H9 (cell line): ENCODE measurements around the gene CAB39L. TPM values are rescaled to one million over a fixed set of nuclear protein-coding genes. Genes with fewer than 3 reads are reported as not detected.

Experiments used
- DNase-seq: peaks from one replicate; pipeline ENCODE4 v3.0.0-alpha.2; 2017
- H2AFZ ChIP-seq: one replicate; pipeline ENCODE4 v1.6.1; 2013; ENCODE audit warnings: mild to moderate bottlenecking, low read length, control low read depth, moderate library complexity
- H2AK5ac ChIP-seq: 2 replicates; pipeline ENCODE4 v1.6.1; 2013; ENCODE audit warnings: low read length, control low read depth, mixed read lengths; ENCODE audit not compliant: insufficient read length
- H2BK120ac ChIP-seq: one replicate; pipeline ENCODE4 v1.6.1; 2013; ENCODE audit warnings: low read depth, mild to moderate bottlenecking, low read length, control low read depth, inconsistent platforms; ENCODE audit not compliant: poor library complexity, severe bottlenecking
- H2BK12ac ChIP-seq: 2 replicates; pipeline ENCODE4 v1.6.1; 2013; ENCODE audit warnings: low read length, control low read depth, mixed read lengths, low read depth; ENCODE audit not compliant: insufficient read length
- H2BK15ac ChIP-seq: 2 replicates; pipeline ENCODE4 v1.6.1; 2013; ENCODE audit warnings: low read depth, low read length, control low read depth
- H2BK20ac ChIP-seq: one replicate; pipeline ENCODE4 v1.6.1; 2013; ENCODE audit warnings: low read depth, mild to moderate bottlenecking, low read length, control low read depth, inconsistent platforms; ENCODE audit not compliant: poor library complexity, severe bottlenecking
- H2BK5ac ChIP-seq: 2 replicates; pipeline ENCODE4 v1.6.1; 2013; ENCODE audit warnings: low read length, control low read depth, mixed read lengths; ENCODE audit not compliant: insufficient read length
- H3K14ac ChIP-seq: 2 replicates; pipeline ENCODE4 v1.6.1; 2013; ENCODE audit warnings: low read length, control low read depth; ENCODE audit not compliant: insufficient read depth
- H3K18ac ChIP-seq: 2 replicates; pipeline ENCODE4 v1.6.1; 2013; ENCODE audit warnings: low read depth, mild to moderate bottlenecking, mixed read lengths, low read length, control low read depth; ENCODE audit not compliant: insufficient read length
- H3K23ac ChIP-seq: 2 replicates; pipeline ENCODE4 v1.6.1; 2013; ENCODE audit warnings: low read length, control low read depth, mixed read lengths, low read depth; ENCODE audit not compliant: insufficient read length
- H3K23me2 ChIP-seq: 2 replicates; pipeline ENCODE4 v1.6.1; 2013; ENCODE audit warnings: low read depth, mild to moderate bottlenecking, mixed read lengths, low read length, control low read depth; ENCODE audit not compliant: insufficient read length, poor library complexity, severe bottlenecking
- H3K27ac ChIP-seq: 2 replicates; pipeline ENCODE4 v1.5.1; 2013; ENCODE audit warnings: low read length, control low read depth, mixed read lengths, low read depth; ENCODE audit not compliant: insufficient read length
- H3K27me3 ChIP-seq: 2 replicates; pipeline ENCODE4 v1.6.1; 2013; ENCODE audit warnings: low read length, control low read depth, inconsistent platforms; ENCODE audit not compliant: insufficient read depth
- H3K4ac ChIP-seq: 2 replicates; pipeline ENCODE4 v1.6.1; 2013; ENCODE audit warnings: low read depth, mild to moderate bottlenecking, control low read depth, inconsistent platforms, low read length, moderate library complexity
- H3K4me1 ChIP-seq: 2 replicates; pipeline ENCODE4 v1.6.1; 2013; ENCODE audit warnings: low read length, control low read depth, inconsistent platforms; ENCODE audit not compliant: insufficient read depth
- H3K4me2 ChIP-seq: 2 replicates; pipeline ENCODE4 v1.6.1; 2013; ENCODE audit warnings: low read length, control low read depth, mixed read lengths; ENCODE audit not compliant: insufficient read length, insufficient read depth
- H3K56ac ChIP-seq: 2 replicates; pipeline ENCODE4 v1.6.1; 2013; ENCODE audit warnings: low read depth, mild to moderate bottlenecking, mixed read lengths, low read length, control low read depth; ENCODE audit not compliant: insufficient read length
- H3K79me1 ChIP-seq: 2 replicates; pipeline ENCODE4 v1.6.1; 2013; ENCODE audit warnings: low read depth, mild to moderate bottlenecking, moderate library complexity, low read length, control low read depth, inconsistent platforms; ENCODE audit not compliant: insufficient read depth, poor library complexity, severe bottlenecking
- H3K79me2 ChIP-seq: 2 replicates; pipeline ENCODE4 v1.6.1; 2013; ENCODE audit warnings: low read length, control low read depth, inconsistent platforms; ENCODE audit not compliant: insufficient read depth
- H3K9ac ChIP-seq: 2 replicates; pipeline ENCODE4 v1.6.1; 2013; ENCODE audit warnings: low read length, control low read depth, mixed read lengths; ENCODE audit not compliant: insufficient read length; ENCODE audit errors: extremely low read depth
- H3K9me3 ChIP-seq: one replicate; pipeline ENCODE4 v1.6.1; 2013; ENCODE audit warnings: low read depth, low read length, inconsistent platforms; ENCODE audit not compliant: control insufficient read depth
- H3T11ph ChIP-seq: one replicate; pipeline ENCODE4 v1.6.1; 2013; ENCODE audit warnings: mild to moderate bottlenecking, low read length, control low read depth, inconsistent platforms
- H4K20me1 ChIP-seq: one replicate; pipeline ENCODE4 v1.6.1; 2013; ENCODE audit not compliant: control insufficient read depth, insufficient read length, insufficient read depth
- H4K5ac ChIP-seq: 2 replicates; pipeline ENCODE4 v1.6.1; 2013; ENCODE audit warnings: low read depth, mild to moderate bottlenecking, mixed read lengths, low read length, control low read depth; ENCODE audit not compliant: insufficient read length
- H4K8ac ChIP-seq: replicated peaks from 2 replicates; pipeline ENCODE4 v1.6.1; 2013; ENCODE audit warnings: low read length, control low read depth, mixed read lengths, low read depth; ENCODE audit not compliant: insufficient read length
- H4K91ac ChIP-seq: 2 replicates; pipeline ENCODE4 v1.6.1; 2013; ENCODE audit warnings: low read depth, mild to moderate bottlenecking, moderate library complexity, mixed read lengths, low read length, control low read depth; ENCODE audit not compliant: insufficient read length
- H3K27ac Mint-ChIP-seq, 3 experiments: 2 replicates in 2 of 3; 3 replicates in 1 of 3; pipeline ENCODE4 v1.8.0; 2020 to 2021; ENCODE audit warnings: mixed read lengths in 3 of 3, mild to moderate bottlenecking in 1 of 3, moderate library complexity in 1 of 3
- H3K27me3 Mint-ChIP-seq: 2 replicates; pipeline ENCODE4 v1.8.0; 2021; ENCODE audit warnings: low read depth, mild to moderate bottlenecking, moderate library complexity, mixed read lengths
- H3K36me3 Mint-ChIP-seq, 3 experiments: 2 replicates in 2 of 3; 3 replicates in 1 of 3; pipeline ENCODE4 v1.8.0; 2020 to 2021; ENCODE audit warnings: low read depth in 3 of 3, mixed read lengths in 3 of 3; ENCODE audit not compliant: insufficient read depth in 1 of 3
- H3K4me1 Mint-ChIP-seq, 2 experiments: 2 replicates each; pipeline ENCODE4 v1.8.0; 2020; ENCODE audit warnings: mixed read lengths in 2 of 2
- H3K4me3 Mint-ChIP-seq, 2 experiments: 2 replicates in 1 of 2; 3 replicates in 1 of 2; pipeline ENCODE4 v1.8.0; 2020 to 2021; ENCODE audit warnings: mild to moderate bottlenecking in 2 of 2, mixed read lengths in 2 of 2, moderate library complexity in 1 of 2
- H3K9me3 Mint-ChIP-seq, 2 experiments: 2 replicates in 1 of 2; 3 replicates in 1 of 2; pipeline ENCODE4 v1.8.0; 2020; ENCODE audit warnings: mild to moderate bottlenecking in 2 of 2, mixed read lengths in 2 of 2, moderate library complexity in 1 of 2
- CTCF ChIP-seq: fragments of 200-600 bp; sonication (generic); conservative IDR thresholded peaks from 3 replicates; pipeline ENCODE4 v1.8.0; 2021; ENCODE audit warnings: antibody characterized with exemption, mild to moderate bottlenecking
- WGBS: extraction: QIAGEN DNeasy Blood & Tissue Kit; methylation state at CpG from one replicate; pipeline ENCODE4 v1.1.7; 2013; ENCODE audit warnings: missing lambda C conversion rate, low lambda C conversion rate, mixed read lengths; ENCODE audit not compliant: insufficient read length; ENCODE audit errors: extremely low coverage; 5-methylcytosine and 5-hydroxymethylcytosine counted together
- total RNA-seq: library from RNA; stranded (reverse); gene quantifications from 2 replicates; pipeline ENCODE4 v1.2.1, GENCODE V29; 2021

Gene CAB39L
- total RNA-seq, 1 experiment from 2014 or later = 6.0 TPM

GRCh38 chr13:49296659-49297058, 147.2 kb downstream of the CAB39L start:
- H4K5ac ChIP-seq = no peak overlapping the region
- no peaks in the 10 kb centered on the region for H3K27me3 Mint-ChIP-seq

More at GRCh38 chr13:49296659-49297058, 147.2 kb downstream of the CAB39L start:
- Mint-ChIP-seq H3K27ac (no peak overlapping the region), H3K9me3 (no peaks in the 10 kb centered on the region), H3K4me3 (no peak overlapping the region), H3K36me3 (no peaks in the 10 kb centered on the region), H3K4me1 (peaks cover 6 to 13% of the 10 kb centered on the region in 2 experiments)
- H4K91ac ChIP-seq = no peak overlapping the region
- H3K79me1 ChIP-seq = no peaks in the 10 kb centered on the region
- H3K9ac ChIP-seq = no peak overlapping the region
- no peak for DNase-seq
- no peak overlapping the region for H2BK12ac ChIP-seq
- H2AK5ac ChIP-seq = no peak overlapping the region
- H3K23ac ChIP-seq = no peak overlapping the region
- no peak overlapping the region for H3K4ac ChIP-seq
- H3K4me1 ChIP-seq = no peaks in the 10 kb centered on the region; the same call in 1 of the 2 replicates
- H2BK120ac ChIP-seq = no peak overlapping the region
- no peak overlapping the region for H3K56ac ChIP-seq
- H3K79me2 ChIP-seq = no peaks in the 10 kb centered on the region
- no peak overlapping the region for H3K27ac ChIP-seq
- no peak for TF ChIP-seq CTCF
- no peak overlapping the region for H3K4me2 ChIP-seq
- H3T11ph ChIP-seq = no peak overlapping the region
- WGBS = no CpG with 5 or more reads among the region's 2 CpGs
- H4K8ac ChIP-seq = no peak overlapping the region
- H2BK5ac ChIP-seq = no peak overlapping the region
- H2BK15ac ChIP-seq = no peak overlapping the region
- no peaks in the 10 kb centered on the region for H3K23me2 ChIP-seq
- H2AFZ ChIP-seq = no peak overlapping the region
- H2BK20ac ChIP-seq = no peak overlapping the region
- no peaks in the 10 kb centered on the region; the same call in 1 of the 2 replicates for H3K27me3 ChIP-seq
- no peak overlapping the region for H3K14ac ChIP-seq
- H3K9me3 ChIP-seq = no peaks in the 10 kb centered on the region
- H4K20me1 ChIP-seq = no peaks in the 10 kb centered on the region
- no peak overlapping the region for H3K18ac ChIP-seq
